Spinal cord (tissue), 10 donors: ENCODE data around the gene ZNF124. TPM values are rescaled to one million over a fixed set of nuclear protein-coding genes. Genes with fewer than 3 reads are reported as not detected.

ENCODE experiments used
- DNase-seq, 6 donors: peaks; one replicate each; pipeline versions ENCODE4 v3.0.0 to v3.0.0-alpha.2; 2013 to 2015; ENCODE audit warnings: low spot score in 6 of 6, low read depth in 4 of 6
- H3K27ac ChIP-seq: one replicate; pipeline ENCODE4 v1.5.1; 2013; ENCODE audit warnings: low read depth, low read length, control low read depth
- H3K27me3 ChIP-seq: one replicate; pipeline ENCODE4 v1.6.1; 2013; ENCODE audit warnings: low read length; ENCODE audit not compliant: control insufficient read depth, insufficient read depth
- H3K36me3 ChIP-seq: one replicate; pipeline ENCODE4 v1.6.1; 2013; ENCODE audit warnings: low read length; ENCODE audit not compliant: control insufficient read depth, insufficient read depth
- H3K4me1 ChIP-seq: one replicate; pipeline ENCODE4 v1.6.1; 2013; ENCODE audit warnings: low read length; ENCODE audit not compliant: control insufficient read depth, insufficient read depth
- H3K4me3 ChIP-seq: one replicate; pipeline ENCODE4 v1.5.1; 2013; ENCODE audit warnings: low read depth, low read length, control low read depth
- H3K9me3 ChIP-seq: one replicate; pipeline ENCODE4 v1.6.1; 2013; ENCODE audit warnings: low read length; ENCODE audit not compliant: control insufficient read depth, insufficient read depth
- WGBS: methylation state at CpG from one replicate; pipeline ENCODE4 v1.1.5; 2013; ENCODE audit warnings: missing lambda C conversion rate; ENCODE audit not compliant: insufficient coverage; 5-methylcytosine and 5-hydroxymethylcytosine counted together
- polyA plus RNA-seq, 2 donors: library from polyadenylated mRNA; unstranded; fragments of 120-200 nt; gene quantifications; one replicate each; pipeline ENCODE4 v1.2.1, GENCODE V29; 2013; ENCODE audit not compliant: insufficient read length in 2 of 2
- small RNA-seq: library from RNA; depleted of rRNA; stranded (forward); fragments of <200 nt; gene quantifications from one replicate; pipeline ENCODE3, GENCODE V24; 2014; ENCODE audit warnings: low replicate concordance
- total RNA-seq, 2 donors: library from RNA; depleted of rRNA in 1 of 2; stranded (reverse); fragments of 120-200 nt in 1 of 2; fragments of >200 nt in 1 of 2; gene quantifications; one replicate each; pipeline versions ENCODE4 v1.2.3 to v1.2.4, GENCODE V29; 2013 to 2014
- donor health status: healthy.

ZNF124 gene
- total and polyA plus RNA-seq, 4 donors, result 9.6 to 98.7 (median 35.4) TPM

DNA sequence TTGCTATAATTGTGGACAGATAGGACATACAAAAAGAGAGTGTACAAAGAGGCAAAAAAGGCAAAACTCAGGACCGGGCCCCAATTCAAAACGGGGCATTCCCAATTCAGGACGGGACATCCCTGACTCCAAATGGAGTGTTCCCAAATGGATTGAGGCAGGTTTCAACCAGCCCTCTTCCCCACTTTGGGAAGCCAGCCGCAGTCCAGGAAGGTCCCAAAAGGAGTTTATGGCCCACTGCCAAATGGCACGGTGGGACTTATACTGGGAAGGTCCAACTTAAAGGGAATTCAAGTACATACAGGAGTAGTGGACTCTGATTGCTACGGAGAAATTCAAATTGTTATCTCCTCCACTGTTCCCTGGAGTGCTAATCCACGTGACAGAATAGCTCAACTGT, 64.1 kb downstream of the ZNF124 start:
- no peaks in the 10 kb centered on the region for H3K27me3 ChIP-seq
- no peak overlapping the region for H3K27ac ChIP-seq
- WGBS, result 87% methylated on average over 3 of the region's 7 CpGs
- H3K4me3 ChIP-seq, result no peak overlapping the region
- no peak for DNase-seq
- no peaks in the 10 kb centered on the region for H3K9me3 ChIP-seq
- H3K4me1 ChIP-seq, result peaks cover 25% of the 10 kb centered on the region
- no peaks in the 10 kb centered on the region for H3K36me3 ChIP-seq

DNA sequence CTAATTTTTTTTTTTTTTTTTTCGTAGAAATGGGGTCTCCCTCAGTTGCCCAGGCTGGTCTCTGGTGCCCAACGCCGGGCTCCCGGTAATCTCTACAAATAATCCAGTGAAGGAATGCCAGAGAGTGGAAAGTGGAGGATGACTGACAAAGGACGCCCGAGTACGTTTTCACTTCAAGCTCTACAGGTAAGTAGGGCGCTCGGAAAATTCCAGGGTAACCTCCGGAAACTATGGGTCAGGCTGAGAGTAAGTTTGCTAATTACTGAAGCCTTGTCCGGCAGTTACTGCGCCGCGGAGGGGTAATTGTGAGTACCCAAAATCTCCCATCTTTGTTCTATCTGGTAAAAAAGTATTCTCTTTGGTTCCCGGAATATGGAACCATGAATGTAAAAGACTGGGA, 65.9 kb downstream of the ZNF124 start:
- Histone ChIP-seq H3K27me3 (no peaks in the 10 kb centered on the region), H3K4me3 (no peak overlapping the region), H3K4me1 (peaks cover 15% of the 10 kb centered on the region), H3K36me3 (peaks cover 2% of the 10 kb centered on the region), H3K27ac (no peak overlapping the region), H3K9me3 (no peaks in the 10 kb centered on the region)
- WGBS, result 88% methylated on average over 7 of the region's 15 CpGs
- no peak for DNase-seq

Small RNA genes lying within 50 kb of the gene (small RNA-seq; reads per million reads assigned to genes)
- gene AL390728.3 (not detected), gene RNA5SP82 (not detected)

Other genes with a start within 250 kb of the ZNF124 start
- 10 to 100 TPM; 28.7 to 33.4 TPM for gene AHCTF1, start 240.1 kb downstream of the ZNF124 start, total RNA-seq
- gene AHCTF1, start 240.1 kb downstream of the ZNF124 start, polyA plus RNA-seq, result 10 to 100 TPM; 31.0 to 33.3 TPM
- 1 to 10 TPM; 2.6 to 3.8 TPM for gene ZNF695, start 164.0 kb downstream of the ZNF124 start, total RNA-seq
- 1 to 10 TPM; 3.5 to 3.9 TPM for gene ZNF695, start 164.0 kb downstream of the ZNF124 start, polyA plus RNA-seq
- gene ZNF670, start 93.2 kb downstream of the ZNF124 start, total RNA-seq, result 10 to 100 TPM in 1 of 2 donors, 1 to 10 TPM in 1; 6.7 to 13.1 TPM
- gene ZNF670, start 93.2 kb downstream of the ZNF124 start, polyA plus RNA-seq, result 1 to 10 TPM; 5.2 to 8.0 TPM
- gene ZNF669, start 67.7 kb downstream of the ZNF124 start, total RNA-seq, result 10 to 100 TPM; 11.9 to 12.4 TPM
- 10 to 100 TPM; 11.8 to 12.8 TPM for gene ZNF669, start 67.7 kb downstream of the ZNF124 start, polyA plus RNA-seq
- not detected for gene VN1R5, start 84.1 kb upstream of the ZNF124 start, total RNA-seq
- not detected for gene VN1R5, start 84.1 kb upstream of the ZNF124 start, polyA plus RNA-seq
- 10 to 100 TPM; 11.2 to 24.2 TPM for gene ZNF496, start 159.8 kb upstream of the ZNF124 start, total RNA-seq
- 10 to 100 TPM; 31.6 to 35.9 TPM for gene ZNF496, start 159.8 kb upstream of the ZNF124 start, polyA plus RNA-seq
- gene NLRP3, start 244.2 kb upstream of the ZNF124 start, total RNA-seq, result 1 to 10 TPM; 2.5 to 5.0 TPM
- gene NLRP3, start 244.2 kb upstream of the ZNF124 start, polyA plus RNA-seq, result 1 to 10 TPM; 1.9 to 3.1 TPM